Limb (tissue), 2 donors: ENCODE results near the gene TNFSF11.
A peak's percentile ranks its signal among the peaks of the same experiment; 100 is the strongest.
"Not testable (repeated sequence)": the region's sequence is repeated elsewhere in the genome, so short reads cannot be mapped to it uniquely, and the experiment has no call there.

Experiments
- DNase-seq, 2 donors: peaks; one replicate each; pipeline ENCODE4 v3.0.0-alpha.2; 2016; ENCODE audit errors: extremely low spot score in 2 of 2

The TNFSF11 gene

GRCh38 chr13:42559573-42560218 is 14.3 kb upstream of the TNFSF11 start:
- not testable (repeated sequence) for DNase-seq

DNA sequence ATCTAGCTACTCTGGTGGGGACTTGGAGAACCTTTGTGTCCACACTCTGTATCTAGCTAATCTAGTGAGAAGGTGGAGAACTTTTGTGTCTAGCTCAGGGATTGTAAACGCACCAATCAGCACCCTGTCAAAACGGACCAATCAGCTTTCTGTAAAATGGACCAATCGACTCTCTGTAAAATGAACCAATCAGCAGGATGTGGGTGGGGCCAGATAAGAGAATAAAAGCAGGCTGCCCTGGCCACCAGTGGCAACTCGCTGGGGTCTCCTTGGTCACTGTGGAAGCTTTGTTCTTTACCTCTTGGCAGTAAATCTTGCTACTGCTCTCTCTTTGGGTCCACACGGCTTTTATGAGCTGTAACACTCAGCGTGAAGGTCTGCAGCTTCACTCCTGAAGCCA is 13.6 kb upstream of the TNFSF11 start:
- DNase-seq = not testable (repeated sequence)

DNA sequence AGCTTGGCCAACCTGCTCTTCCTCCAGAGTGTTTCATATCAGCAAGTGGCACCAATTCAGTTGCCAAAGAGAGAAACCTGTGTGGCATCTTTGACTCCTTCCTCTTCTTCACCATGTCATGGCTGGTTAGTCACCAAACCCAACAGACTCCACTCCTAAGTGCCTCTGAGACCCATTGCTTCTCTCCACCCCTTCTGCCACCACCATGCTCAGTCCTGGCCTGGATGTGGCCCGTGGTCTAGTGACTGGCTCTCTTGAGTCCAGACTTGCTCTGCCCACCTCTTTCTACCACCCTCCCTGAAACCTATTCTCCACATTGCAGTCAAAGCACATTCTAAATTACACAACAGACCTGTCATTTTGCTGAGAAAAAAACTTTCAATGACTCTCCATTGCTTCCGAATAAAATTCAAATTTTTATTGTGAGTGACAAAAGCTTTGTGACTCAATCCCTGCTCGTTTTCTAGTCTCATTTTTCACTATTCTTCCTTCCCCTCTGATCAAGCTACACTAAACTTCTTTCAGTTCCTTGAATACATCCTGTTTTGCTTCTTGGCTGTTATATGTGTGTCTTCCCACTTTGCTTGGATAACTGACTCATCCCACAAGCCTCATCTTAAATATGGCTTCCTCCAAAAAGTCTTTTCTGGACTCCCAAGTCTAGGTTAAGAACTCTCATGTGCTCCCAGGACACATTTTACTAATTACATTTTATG is 12.0 kb upstream of the TNFSF11 start:
- DNase-seq = no peak

DNA sequence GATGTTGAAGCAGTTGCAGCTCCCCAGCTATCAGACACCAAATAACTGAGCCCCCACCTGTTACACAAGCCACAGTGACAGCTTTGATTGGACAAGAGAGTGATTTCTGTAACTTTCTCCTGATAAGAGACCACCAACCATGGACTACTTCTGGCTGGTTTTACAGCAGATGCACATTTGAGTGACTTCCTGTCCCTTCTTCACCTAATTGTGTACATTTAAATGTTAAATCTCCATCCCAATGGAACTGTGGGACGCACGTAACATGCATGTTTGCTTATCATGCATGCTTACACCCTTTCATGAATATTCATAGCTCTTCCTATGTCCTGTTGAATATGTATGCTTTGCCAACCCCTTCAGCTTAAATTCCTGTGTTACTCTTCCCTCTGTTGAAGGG is 6.0 kb upstream of the TNFSF11 start:
- no peak for DNase-seq

- no peak for DNase-seq
Observed at GRCh38 chr13:42569576-42570344, 4.2 kb upstream of the TNFSF11 start.

- DNase-seq = no peak
Observed at GRCh38 chr13:42571895-42572294, 2.1 kb upstream of the TNFSF11 start.

DNA sequence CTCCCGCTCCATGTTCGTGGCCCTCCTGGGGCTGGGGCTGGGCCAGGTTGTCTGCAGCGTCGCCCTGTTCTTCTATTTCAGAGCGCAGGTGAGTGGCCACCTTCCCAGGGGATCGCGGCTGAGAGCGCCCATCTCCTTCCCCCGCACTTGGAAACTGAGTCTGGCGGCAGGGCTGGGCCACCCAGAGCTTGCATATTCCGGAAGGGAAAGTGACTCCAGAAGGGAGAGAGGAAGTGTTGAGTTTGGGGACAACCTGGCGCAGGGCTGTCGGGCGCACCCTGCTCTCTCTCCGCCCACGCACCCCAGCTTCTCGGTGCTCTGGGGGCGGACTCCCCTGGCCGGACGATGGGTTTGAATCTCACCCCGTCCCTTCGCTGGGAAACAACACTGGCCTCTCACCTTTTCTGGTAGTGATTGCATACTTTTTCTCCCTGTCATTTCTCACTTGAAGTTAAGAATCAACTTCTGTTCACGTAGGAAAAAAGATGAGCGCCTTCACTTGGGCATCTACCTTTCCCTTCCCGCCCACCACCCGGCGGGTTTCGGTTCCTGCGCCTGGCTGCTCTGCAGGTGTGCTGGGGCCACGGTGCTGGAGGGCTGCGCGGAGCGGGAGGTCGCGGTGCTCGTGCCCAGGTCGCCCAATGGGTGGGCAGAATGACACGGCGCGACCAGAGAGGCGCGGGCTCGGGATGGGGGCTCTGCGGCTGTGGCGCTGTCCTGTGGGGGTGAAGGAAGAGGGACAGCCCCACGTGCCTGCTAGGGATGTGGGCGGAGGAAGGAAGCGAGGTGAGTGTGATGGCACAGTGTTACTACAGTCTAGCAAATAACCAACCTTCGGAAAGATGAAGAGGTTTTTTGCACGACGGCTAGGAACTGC is 721 bp downstream of the TNFSF11 start:
- DNase-seq = no peak

- no peak for DNase-seq
Observed at GRCh38 chr13:42575938-42576337, 2.0 kb downstream of the TNFSF11 start.

GRCh38 chr13:42577538-42577937 is 3.6 kb downstream of the TNFSF11 start:
- no peak for DNase-seq

GRCh38 chr13:42580644-42581043 is 6.7 kb downstream of the TNFSF11 start:
- no peak for DNase-seq

DNA sequence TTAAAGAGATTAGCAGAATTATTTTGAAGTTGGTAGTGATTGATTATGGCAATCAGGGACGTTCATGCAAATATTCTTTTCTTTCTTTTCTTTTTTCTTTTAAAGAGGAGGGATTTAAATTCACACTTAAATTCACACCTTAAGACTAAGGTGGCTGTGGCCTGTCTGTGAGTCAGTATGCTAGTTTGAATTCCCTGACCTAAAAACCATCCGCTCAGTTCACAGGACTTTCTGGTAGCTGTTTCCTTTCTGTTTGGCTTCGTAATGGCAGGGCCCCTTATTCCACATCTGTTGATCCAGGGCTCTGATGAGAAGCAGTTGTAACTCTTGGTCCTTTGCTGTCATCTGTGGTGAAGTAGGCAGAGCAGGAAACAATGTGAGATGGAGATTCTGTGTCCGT is 7.5 kb downstream of the TNFSF11 start:
- no peak for DNase-seq

DNA sequence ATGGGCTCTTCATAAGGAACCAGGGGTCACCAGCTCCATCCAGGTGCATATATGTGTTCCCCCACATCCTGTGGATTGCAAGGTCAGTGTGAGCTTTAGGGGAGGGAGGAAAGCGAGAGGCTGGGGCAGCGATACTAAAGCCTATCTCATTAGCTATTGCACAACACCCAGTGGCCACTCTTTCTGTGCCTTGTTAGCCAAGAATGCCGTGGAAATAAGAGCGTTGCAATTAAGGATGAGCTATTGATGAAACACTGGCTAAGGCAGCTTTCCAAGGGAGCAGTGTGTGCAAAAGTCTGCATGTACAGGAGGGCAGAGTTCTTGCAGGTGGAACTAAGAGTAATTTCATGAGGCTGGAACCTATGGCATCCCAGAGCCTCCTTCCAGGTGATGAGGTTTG is 17.6 kb downstream of the TNFSF11 start:
- DNase-seq = no peak

DNA sequence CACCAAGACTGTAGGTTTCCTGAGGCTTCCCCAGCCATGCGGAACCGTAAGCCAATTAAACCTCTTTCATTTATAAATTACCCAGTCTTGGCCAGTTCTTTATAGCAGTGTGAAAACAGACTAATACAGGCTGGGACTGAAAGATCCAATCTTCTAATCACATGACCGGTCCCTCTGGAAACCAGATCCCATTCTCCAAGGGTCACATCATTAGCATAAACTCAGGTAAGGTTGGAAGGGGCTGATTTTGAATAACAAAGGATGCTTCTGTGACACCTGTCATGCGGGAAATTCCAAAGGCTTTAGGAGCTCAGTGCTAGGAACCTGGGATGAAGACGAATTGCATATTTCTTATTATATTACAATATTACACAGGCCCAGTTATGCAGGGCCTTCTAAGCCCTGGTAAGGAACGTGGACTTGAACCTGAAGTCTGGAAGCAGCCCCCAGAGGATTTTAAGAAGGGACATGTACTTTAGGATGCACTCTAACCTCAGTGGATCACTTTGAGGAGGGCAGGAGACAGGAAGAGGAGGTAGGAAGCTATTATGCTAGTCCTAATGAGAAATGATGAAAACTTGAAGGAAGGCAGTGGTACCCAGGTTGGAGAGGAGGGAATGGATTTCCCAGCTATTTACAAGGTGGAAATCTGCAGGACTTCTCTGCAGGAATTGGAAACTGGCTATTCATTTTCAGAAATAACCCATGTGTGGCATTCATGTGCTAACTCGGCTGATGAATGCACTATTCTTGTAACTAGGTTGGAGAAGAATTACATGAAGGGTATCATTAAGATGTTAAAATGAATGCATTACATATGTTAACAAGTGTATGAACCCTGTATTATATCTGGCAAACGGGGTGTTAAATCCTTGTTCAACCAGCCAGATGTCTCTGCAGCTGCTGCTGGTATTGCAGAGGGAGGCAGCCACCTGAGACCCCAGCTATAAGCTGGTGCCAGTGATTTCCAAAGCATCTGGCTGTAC is 19.3 kb downstream of the TNFSF11 start:
- no peak for DNase-seq

DNA sequence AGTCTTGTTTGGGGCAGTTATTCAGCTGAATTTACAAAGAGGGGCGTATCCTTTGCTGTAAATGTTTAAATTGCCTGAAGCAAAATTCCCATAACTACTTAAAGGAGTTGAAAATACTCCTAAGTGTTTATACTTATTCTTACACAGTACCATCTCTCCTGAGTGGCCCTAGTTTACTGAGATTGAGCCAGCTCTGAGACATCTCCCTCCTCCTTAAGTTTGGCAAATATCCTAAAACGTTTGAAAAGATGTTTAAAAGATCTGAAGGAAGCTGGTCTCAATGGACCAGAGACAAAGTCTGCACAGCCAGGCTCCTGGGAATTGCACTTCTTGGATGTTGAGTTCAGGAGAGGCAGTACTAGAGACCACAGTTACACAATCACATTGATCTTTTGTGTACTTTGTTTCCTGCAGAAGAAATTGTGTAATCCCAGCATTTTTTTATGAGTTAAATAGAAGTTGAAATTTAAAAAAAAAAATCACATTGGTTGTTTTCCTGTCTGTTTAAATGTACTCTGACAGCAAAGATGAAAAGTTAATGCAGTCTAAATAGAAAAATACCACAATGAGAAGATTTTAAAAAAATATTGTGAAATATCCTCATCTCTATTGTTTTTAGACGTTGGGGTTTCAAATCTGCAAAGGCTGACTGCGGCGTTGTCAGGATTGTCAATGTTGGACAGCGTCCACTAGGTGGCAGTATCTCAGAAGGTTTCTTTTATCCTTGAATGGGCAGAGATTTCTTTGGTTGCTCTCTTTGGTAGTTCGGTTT is 20.7 kb downstream of the TNFSF11 start:
- peak; percentile 69 to 76 for DNase-seq

DNA sequence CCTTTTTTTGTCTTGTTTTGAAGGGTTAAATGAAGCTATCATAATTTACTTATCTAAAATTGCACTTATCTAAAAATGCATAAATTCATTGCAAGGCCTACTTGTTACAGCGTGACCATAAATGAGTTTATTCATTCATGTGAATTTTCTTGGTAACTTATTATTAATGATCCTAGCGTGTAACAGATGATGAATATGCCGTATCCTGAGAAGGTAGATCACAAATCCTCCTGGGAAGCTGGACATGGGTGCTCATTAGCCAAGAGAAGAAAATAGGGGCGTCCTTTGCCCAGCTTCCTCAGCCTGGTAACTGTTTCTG is 21.3 kb downstream of the TNFSF11 start:
- no peak for DNase-seq

DNA sequence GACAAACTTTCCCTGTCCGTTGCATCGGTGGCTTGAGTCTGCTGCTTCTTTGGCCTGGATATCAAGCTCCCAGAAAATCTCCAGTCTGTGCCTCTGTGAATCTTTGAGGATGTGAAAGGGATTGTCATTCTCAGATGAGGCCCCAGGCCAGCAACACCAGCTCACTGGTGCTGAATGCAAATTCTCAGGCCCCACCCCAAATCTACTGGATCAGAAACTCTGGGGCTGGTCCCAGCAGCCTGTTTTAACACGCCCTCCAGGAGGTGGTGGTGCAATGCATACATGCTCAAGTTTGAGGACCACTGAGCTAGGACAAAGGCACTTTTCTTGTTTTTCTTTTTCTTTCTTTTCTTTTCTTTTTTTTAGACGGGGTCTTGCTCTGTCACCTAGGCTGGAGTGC is 23.6 kb downstream of the TNFSF11 start:
- DNase-seq = no peak

- DNase-seq = no peak
Observed at GRCh38 chr13:42600943-42601342, 27.0 kb downstream of the TNFSF11 start.

DNA sequence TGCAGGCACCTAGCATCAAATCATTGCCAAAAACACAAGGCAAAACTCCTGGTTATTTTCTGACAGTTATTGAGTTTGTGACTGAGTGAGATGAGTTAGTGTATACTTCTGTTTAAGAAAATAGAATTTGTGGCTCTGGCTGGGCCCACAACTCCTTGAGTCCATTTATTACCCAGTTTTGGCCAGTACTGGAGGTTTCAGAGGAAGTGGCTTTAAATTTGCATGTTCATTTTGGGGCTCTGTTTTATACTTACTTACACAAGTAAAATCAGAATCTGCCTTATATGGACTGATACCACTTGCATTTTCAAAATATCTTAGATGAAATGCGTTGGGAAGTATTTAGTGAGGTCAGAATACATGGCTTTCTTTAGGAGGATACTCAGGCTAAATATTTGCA is 29.0 kb downstream of the TNFSF11 start:
- no peak for DNase-seq

DNA sequence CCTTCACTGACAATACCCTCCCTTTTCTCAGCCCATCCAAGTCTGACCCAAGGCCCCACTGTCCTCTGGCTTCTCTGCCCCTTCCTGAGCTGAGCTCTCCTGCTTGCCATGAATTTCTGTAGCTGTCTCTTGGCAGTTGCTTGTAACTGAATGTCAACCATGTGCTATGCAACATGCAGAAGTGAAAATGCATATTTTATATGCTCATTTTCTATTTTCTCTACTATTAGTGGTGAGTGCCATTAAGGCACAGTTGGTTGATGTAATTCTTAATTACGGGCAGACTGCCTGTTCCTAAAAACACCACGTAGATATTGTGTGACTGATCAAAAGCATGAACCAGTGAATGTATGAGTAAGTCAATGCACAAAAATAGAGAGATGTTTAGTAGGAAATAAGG is 29.6 kb downstream of the TNFSF11 start:
- no peak for DNase-seq

DNA sequence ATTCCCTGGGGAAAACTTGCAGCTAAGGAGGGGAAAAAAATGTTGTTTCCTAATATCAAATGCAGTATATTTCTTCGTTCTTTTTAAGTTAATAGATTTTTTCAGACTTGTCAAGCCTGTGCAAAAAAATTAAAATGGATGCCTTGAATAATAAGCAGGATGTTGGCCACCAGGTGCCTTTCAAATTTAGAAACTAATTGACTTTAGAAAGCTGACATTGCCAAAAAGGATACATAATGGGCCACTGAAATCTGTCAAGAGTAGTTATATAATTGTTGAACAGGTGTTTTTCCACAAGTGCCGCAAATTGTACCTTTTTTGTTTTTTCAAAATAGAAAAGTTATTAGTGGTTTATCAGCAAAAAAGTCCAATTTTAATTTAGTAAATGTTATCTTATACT is 33.6 kb downstream of the TNFSF11 start:
- DNase-seq = no peak
